Measurements from ENCODE around the gene ATOH7.

- TF ChIP-seq CTCF (conservative IDR thresholded peaks at IDR 0.05; ENCODE audit: low read depth, low read length) = no peak
- TF ChIP-seq SMC3 (IDR thresholded peaks at IDR 0.05; ENCODE audit: low read depth, low read length) = no peak
- TF ChIP-seq CHD1 (IDR thresholded peaks at IDR 0.05; ENCODE audit: low read depth, low read length) = no peak
- no peak for TF ChIP-seq POLR2A (IDR thresholded peaks at IDR 0.05; ENCODE audit: low read depth, low read length)
- TF ChIP-seq USF2 (IDR thresholded peaks at IDR 0.05; ENCODE audit: low read depth, low read length) = no peak
- TF ChIP-seq CEBPB (IDR thresholded peaks at IDR 0.05; ENCODE audit: low read depth, low read length) = no peak
- no peak for TF ChIP-seq BHLHE40 (IDR thresholded peaks at IDR 0.05; ENCODE audit: low read depth, low read length)
- no peak for TF ChIP-seq RFX5 (IDR thresholded peaks at IDR 0.05; ENCODE audit: low read depth, low read length)
Observed at GRCh38 chr10:68251151-68251550, 19.2 kb upstream of the ATOH7 start.

All from IMR-90 (cell line).